Medulla oblongata (tissue), 1 donor: ENCODE measurements around the gene APBA1.
A peak's percentile ranks its signal among the peaks of the same experiment; 100 is the strongest.

Experiments used
- DNase-seq: peaks from one replicate; pipeline ENCODE4 v3.0.0-alpha.2; 2015; ENCODE audit errors: extremely low spot score

APBA1 gene

DNA sequence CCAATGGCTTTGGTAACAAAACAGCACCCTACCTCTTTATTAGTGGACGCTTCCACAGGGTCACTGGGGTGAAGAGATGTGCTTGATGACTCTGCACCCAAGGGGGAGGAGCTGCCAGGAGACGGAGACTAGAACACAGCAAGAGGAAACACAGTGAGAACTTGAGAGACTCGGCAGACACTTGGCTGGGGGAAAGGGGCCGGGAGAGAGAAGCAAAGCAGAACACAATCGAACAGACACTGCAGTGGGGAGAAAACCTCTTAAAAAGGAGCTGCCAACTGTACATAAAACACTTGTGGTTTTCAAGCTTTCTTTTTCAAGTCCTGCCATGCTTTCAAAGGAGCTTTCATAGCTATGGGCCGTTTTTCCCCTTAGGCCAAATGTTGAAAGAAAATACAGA lies 196.2 kb downstream of the APBA1 start:
- DNase-seq = no peak

- DNase-seq = no peak
Observed at GRCh38 chr9:69474821-69475220, 197.3 kb downstream of the APBA1 start.

- DNase-seq = no peak
Observed at GRCh38 chr9:69472101-69472620, 200.0 kb downstream of the APBA1 start.

DNA sequence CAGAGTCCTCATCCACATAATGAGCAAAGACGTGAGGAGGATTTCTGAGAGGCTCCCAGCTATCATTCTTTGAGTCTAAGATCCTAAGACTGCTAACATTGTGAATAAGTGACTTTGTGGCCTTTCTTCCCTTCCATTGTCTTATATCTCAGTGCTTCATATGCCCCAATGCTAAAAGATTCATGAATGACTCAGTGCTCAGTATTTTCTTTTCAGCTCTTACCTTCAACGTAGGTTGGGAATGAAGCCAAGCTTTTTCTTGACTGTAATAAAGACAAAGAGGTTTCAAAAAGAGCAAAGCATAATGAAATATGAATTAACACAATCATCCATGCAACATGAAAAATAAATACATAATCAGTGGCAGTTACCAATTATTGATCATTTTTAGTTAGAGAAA lies 200.7 kb downstream of the APBA1 start:
- DNase-seq = no peak

DNA sequence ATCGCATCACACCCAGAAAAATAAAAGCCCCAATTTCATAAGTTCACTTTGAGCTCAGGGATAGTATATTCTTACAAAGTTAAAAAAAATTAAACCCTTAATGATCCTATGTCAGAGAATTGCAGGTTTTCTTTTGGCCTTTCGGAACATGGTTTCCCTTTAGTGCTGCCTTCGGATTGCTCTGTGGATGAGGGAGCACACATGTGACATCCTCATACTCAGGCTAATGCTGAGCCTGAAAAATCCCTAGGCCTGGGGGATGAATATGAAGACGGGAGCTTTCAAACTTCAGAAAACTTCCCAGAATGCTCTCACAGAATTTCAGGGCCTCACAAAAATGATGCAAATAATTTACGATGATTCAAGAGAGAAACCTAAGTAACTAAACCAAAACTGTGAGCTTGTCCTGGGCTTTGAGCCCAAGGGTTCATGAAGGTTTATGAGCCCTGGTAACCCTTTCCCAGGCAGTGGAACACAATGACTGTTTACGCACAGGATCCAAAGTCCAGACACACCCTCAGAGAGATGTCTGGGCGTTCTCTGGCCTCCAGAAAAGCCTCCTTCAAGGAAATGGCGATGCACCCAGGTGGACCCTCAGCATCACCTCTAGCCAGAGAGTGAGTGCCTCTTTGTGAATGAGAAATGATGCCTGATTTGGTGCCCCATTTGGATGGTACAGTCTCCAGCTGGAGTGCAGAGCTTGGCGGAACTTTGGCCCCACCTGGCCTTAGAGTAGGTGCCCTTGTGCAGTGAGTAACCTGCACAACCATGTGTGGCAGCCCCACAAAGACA lies 201.8 kb downstream of the APBA1 start:
- no peak for DNase-seq

DNA sequence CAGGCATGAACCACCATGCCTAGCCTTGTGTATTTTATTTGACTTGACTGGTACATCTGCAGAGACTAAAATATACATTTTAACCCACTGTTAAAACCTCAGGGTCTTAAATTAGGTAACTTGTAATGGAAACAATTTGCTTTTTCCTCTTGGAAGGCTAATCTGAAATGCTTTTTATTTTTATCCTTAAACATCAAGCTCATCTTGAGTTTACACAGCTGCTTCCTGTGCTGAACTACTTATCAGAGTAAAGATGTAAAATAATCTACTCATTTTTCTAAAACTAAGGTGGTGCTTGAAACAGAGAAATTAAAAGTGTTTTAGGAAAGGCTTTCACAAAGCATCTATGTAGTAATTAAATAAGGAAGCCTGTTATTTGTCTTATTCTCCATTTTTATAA lies 203.0 kb downstream of the APBA1 start:
- DNase-seq = no peak

DNA sequence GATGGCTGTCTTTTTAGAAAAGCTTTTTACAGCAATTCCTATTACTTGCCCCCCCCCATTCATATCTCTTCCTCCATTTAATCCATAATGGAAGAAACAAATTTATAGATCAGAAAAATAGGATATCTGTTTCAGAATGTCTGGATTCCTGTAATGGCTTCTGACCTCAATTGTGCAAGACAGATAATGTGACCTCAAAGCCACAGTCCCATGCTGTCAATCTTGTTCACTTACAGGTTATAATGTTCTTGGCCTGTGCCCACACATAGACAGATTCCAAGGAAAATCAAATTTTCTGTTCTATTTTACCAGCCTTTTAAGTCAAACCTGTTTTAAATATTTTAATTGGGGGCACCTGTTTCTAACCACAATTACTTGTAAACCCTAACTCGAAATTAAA lies 203.8 kb downstream of the APBA1 start:
- no peak for DNase-seq

DNA sequence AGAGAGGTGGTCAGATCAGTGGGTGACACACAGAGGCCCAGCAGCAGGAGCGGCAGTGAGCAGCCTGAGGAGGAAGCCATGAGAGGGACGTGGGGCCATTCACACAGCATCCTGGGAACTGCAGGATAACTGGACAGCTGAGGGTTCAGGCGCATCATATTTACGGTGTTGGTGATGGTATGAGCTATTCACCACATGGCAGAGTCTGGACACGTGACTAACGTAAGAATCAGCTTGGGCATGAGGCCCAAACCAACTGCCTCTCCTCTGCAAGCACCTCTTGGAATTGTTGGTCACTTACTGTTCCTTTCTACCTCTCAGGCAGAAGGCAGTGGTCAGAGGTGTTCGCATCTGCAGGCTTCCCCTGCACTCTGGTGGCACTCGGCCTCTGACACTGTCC lies 206.0 kb downstream of the APBA1 start:
- DNase-seq = no peak

DNA sequence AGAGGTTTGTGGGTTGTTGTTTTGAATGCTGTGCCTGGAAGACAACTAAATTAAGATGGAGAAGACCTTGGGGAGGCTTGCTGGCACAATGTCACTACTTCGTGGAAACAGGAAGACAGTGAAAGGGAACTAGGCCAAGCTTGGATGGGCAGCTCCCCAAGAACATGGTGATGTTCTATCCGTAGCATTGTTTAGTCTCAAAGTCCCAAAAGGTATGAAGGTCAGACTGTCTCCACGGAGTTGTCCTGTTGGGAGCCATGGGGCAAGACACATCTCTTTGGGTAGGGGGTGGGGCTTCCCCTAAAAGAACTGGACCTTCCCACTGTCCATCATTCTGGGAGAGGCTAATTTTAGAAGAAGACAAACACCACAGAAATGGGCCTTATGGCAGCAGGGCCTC lies 206.7 kb downstream of the APBA1 start:
- DNase-seq = no peak

- no peak for DNase-seq
Observed at GRCh38 chr9:69463497-69464068, 208.6 kb downstream of the APBA1 start.

DNA sequence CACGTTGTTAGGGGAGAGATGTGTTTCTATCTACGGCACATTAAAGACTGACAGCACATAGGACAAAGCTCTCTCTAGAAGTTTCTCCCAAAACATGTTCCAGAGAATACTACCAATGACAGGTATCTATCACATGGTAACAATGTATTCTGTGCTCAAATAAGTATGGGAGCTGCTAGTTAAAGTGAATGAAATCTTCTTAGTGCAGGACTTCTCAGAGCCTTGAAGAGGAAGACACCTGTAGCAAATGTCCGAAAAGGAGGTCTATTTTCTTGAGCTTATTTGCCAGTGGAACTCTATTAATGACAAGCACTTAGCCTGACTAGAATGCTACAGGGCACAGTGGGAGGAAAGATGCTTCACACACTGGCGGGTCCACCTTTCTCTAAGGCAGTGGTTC lies 209.8 kb downstream of the APBA1 start:
- no peak for DNase-seq

DNA sequence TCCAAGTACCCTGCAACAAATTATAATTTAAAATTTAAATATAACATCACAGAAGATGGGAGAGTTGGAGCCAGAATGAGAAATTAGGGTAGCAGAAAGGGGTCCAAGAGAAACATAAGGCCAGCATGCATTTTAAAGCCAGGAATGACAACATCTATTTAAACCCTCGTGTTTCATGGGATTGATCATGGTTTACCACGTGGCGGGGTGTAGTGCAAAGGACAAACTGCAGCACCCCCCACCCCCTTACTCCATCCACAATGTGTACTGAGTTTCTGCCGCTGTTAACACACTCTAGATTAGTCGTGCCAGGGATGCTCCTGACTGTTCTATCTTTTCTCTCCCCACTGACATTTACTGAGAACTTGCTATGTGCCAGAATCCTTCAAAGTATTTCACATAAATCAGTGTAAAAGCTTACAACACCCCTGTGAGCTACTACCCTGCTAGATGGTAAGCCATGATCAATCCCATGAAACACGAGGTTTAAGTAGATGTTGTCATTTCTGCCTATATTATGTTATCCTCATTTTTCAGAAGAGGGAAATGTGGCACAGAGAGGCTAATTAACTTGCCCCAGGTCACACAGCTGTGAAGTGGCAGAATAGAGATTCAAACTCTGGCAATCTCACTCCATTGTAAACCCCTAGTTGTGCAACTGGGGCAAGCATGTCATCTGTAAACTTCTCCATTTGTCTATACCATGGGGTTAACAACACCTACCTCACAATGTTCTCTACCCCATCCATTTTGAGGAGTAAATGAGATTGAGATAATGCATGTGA lies 210.9 kb downstream of the APBA1 start:
- DNase-seq = no peak

DNA sequence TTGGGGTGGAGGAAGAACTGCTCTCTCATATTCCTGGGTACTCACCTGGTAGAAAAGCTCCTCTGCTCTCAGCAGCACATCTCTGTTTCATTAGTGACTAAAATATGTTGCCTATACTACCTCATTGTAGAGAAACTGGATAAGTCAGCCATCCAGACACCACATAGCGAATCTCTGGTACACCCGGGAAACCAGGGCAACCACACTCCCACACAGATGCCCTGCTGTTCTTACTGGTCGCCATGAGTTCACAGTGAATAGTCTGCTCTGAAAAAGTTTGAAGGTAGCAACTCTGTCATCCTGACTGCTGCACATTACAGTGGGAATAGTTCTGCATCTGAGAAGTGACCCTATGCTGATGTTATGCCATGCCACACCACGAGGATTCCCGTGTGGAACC lies 212.2 kb downstream of the APBA1 start:
- DNase-seq = no peak

DNA sequence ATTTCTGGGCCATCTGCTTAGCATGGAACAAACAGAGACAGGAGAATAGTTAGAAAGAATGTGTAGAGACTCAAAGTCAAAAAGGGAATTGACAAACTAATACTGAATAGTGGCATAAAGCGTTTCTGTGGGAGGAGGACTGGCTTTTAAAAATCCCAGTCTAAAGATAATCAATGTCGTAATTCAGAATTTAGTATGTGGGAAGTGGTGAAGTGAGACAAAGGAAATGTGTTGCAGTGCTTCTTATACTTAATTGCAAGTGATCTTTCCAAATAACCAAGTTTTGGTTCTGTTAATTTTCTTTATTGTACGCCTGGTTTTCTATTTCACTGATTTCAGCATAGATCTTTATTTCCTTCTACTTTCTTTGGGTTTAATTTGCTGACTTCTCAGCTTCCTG lies 214.0 kb downstream of the APBA1 start:
- no peak for DNase-seq

DNA sequence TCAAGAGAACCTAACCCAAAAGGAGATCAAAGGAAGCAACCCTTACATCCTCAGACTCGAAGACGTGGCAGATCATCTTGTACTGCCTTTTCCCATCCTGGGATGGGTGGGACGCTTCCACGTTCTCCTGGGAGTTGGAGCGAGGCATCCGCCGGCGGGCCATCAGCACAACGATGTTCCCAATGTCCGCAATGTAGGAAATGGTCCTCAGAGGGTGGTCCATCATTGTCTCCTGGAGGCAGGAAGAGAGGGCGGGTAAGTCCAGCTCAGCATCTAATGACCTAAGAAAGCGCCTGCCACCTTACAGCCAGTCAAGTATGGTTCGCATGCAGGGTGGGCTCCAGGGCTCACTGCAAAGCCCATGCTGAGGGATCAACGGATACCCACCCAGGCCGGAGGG lies 216.0 kb downstream of the APBA1 start:
- DNase-seq = no peak

- peak; percentile 12 for DNase-seq
Observed at GRCh38 chr9:69455311-69455710, 216.9 kb downstream of the APBA1 start.

DNA sequence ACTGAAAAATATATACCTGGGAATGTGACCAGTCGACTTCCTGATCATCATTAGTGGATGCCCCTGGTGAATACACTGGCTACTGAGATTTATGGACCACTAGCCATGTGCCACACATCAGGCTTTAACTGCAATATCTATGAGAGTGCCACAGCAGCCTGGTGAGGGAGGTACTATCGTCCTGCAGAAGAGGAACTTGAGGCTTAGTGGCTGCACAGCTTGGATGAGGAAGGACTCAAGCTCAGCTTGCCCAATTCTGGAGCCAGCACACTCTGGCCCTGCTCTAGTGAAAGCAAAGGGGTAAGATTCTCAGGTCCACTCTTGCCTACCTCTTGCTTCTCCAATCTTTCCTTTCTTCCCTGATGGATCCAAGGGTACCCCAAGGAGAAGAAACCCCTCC lies 217.8 kb downstream of the APBA1 start:
- DNase-seq = peak; percentile 12

DNA sequence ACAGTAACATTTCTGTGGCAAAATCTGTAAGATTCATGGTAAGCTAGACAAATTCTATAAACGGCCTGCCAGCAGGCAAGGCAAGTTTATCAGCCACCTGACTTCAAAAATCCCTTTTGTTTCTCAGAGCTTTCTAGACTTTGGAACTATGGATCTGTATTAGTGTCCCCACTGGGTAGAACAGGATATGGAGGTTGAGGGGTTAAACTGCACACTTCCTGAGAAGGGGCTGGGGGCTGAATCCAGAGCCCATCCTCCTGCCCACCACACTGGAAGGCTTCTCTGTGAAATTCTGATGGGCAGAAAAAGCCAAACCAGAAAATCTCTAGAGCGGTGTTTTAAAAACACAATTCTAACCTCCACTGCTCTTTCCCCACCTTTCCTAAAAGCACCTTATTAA lies 218.4 kb downstream of the APBA1 start:
- DNase-seq = no peak

DNA sequence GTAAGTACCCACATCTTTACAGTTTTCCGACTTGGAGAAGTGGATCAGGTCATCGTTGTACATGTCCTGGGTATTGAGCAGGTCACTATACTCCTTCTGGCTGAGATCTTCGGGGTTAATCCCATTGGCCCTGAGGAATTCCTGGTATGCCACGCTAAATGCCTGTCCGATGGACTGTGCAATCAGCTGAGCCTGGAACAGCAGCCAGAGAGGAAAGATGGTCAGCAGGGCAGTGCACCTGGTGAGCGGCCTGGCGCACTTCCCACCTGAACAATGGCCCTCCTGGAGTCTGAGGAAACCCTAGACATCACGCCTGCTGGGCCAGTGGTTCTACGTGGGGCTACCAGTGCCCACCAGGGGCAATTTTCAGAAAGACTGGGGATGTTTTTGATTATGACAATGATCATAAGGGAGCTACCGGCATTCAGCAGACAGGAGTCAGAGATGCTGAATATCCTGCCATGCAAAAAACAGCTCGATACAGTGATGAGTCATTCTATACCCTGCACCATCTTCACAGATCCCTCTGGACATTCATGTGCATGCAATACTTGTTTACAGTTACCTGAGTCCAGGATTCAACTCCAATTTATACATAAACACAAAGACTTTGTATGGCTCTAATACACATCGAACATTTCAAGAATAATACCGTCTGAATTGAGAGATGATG lies 219.9 kb downstream of the APBA1 start:
- no peak for DNase-seq

- DNase-seq = no peak
Observed at GRCh38 chr9:69446496-69446895, 225.7 kb downstream of the APBA1 start.

- DNase-seq = no peak
Observed at GRCh38 chr9:69445251-69445650, 226.9 kb downstream of the APBA1 start.

GRCh38 chr9:69444791-69445190 lies 227.4 kb downstream of the APBA1 start:
- DNase-seq = no peak
